A549 treated with GW870086 at 1 μM for 4 hours (cell line): ENCODE results near the gene CTSE. TPM values are rescaled to one million over a fixed set of nuclear protein-coding genes. Genes with fewer than 3 reads are reported as not detected.

Experiments used
- total RNA-seq: library from RNA; stranded (reverse); fragments of 200-300 nt; extraction: Qiagen RNA extraction; gene quantifications from 5 replicates; pipeline ENCODE4 v1.2.3, GENCODE V29; 2022; ENCODE audit warnings: low read depth

The CTSE gene
- 0.08 TPM in 1 of 5 replicates, not detected in the others for total RNA-seq

DNA sequence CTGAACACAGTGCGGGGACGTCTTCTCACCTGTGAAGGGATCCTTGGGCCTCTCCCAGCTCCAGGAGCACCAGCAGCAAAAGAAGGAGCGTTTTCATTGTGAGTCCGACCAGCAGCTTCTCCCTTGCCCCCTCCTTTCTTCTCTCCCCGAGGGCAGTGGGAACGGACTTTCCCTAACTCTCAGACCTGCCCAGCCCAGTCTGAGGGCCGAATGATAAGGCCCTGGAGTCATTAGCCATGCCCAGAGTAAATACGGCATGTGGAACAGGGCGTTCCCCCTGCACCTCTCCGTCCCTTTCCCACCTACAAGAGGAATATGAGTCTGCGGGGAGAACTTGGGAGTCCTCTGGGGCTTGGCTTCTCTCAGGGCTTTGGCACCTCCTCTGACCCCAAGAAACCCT lies at the start of gene CTSE:
Gene CTSE, minus strand, starts transcription at position 201 of the 400 bp plus-strand sequence. Its CDS starts 104 bp downstream, at position 97.

DNA sequence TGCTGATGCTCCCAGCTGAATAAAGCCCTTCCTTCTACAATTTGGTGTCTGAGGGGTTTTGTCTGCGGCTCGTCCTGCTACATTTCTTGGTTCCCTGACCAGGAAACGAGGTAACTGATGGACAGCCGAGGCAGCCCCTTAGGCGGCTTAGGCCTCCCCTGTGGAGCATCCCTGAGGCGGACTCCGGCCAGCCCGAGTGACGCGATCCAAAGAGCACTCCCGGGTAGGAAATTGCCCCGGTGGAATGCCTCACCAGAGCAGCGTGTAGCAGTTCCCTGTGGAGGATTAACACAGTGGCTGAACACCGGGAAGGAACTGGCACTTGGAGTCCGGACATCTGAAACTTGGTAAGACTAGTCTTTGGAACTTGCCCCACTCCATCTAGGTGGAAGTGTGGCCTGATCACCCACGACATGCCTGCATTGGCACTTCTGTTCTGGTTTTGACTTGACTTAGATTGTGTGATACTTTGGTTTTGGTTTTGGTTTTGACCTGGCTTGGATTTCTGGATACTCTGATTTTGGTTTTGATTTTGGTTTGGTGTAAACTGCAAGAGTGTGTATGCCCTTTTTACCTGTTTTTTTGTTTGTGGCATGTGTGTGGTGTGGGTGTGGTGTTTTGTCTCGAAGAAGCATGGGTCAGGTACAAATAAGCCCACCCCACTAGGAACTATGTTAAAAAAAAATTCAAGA lies 29.4 kb upstream of the CTSE start, which contains the start of gene RHEX:
Gene RHEX, plus strand, starts transcription at position 255 of the 692 bp plus-strand sequence. CDS start 44,656 bp downstream, outside the sequence.

DNA sequence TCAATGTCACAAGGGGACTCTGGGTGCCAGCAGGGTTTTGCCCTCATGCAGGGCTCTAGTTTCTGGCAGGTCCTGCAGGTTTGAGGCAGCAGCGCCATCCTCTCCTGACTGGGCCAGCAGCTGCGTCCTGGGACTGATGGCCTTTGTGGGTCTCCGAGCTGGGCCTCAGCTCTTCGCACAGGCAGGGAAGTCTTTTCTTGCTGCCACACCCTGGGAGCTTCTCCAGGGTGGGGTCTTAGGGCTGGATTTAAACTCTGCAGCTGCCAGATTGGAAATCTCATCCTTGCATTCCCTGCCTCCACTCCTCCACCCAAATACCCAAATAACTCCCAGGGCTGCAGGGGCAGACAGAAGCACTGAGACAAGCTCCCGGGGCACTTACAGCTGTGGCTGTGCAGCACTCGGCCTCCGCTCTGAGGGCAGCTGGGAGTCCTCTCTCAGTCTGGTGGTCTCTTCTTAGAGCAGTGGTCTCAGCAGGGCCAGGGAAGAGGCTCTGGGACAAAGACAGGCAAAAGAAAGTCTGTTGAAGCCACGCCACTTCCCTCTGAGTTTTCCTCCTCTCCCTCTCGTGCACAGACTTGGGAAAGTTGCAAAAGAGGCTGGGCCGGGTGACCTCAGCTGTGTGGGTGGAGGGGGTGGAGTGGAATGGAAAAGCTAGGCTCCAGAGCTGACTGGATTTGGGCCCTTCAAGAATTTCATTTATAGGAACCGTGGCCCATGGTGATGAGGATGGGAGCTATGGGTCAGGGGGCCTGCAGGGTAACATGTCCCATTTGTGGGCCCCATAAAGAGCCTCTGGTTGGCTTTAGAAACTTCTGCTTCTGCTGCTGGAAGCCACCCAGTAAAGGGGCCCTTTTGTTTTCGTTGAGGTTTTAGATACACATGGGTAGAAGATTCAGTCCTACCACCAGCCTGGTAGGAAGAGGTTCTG lies 20.6 kb downstream of the CTSE start, which contains the start of gene RAB7B:
Gene RAB7B, minus strand, starts transcription at position 525 of the 931 bp plus-strand sequence. CDS start 9,260 bp downstream, outside the sequence.

Other genes starting within 250 kb of the CTSE start
- gene RAB29, start 248.4 kb downstream of the CTSE start, total RNA-seq, result 10.1 to 12.8 TPM (median 11.3 TPM) in 5 replicates
- 17.6 to 23.4 TPM (median 22.3 TPM) in 5 replicates for gene SLC41A1, start 210.7 kb downstream of the CTSE start, total RNA-seq
- not detected in 5 replicates for gene PM20D1, start 173.8 kb downstream of the CTSE start, total RNA-seq
- 0.10 to 0.17 TPM (median 0.14 TPM) in 4 of 5 replicates, not detected in the other for gene SLC26A9, start 80.4 kb downstream of the CTSE start, total RNA-seq
- gene RAB7B, start 20.5 kb downstream of the CTSE start, total RNA-seq, result 1.2 to 1.6 TPM (median 1.2 TPM) in 5 replicates
- not detected in 5 replicates for gene RHEX, start 29.3 kb upstream of the CTSE start, total RNA-seq
- not detected in 5 replicates for gene AVPR1B, start 93.5 kb upstream of the CTSE start, total RNA-seq
- 8.8 to 10.5 TPM (median 9.3 TPM) in 5 replicates for gene FAM72A, start 178.9 kb upstream of the CTSE start, total RNA-seq
- 19.1 to 28.3 TPM (median 25.2 TPM) in 5 replicates for gene SRGAP2, start 179.6 kb upstream of the CTSE start, total RNA-seq